MV-4-11 (cell line): ENCODE data around the gene RXRB.

Experiments used
- DNase-seq: peaks from one replicate; lab custom pipeline; 2025; lab: John Stamatoyannopoulos, UW

Gene RXRB

GRCh38 chr6:33211666-33212422 lies 11.4 kb upstream of the RXRB start:
- DNase-seq, result no peak

- no peak for DNase-seq
Measured at GRCh38 chr6:33211136-33211535, 10.7 kb upstream of the RXRB start.

DNA sequence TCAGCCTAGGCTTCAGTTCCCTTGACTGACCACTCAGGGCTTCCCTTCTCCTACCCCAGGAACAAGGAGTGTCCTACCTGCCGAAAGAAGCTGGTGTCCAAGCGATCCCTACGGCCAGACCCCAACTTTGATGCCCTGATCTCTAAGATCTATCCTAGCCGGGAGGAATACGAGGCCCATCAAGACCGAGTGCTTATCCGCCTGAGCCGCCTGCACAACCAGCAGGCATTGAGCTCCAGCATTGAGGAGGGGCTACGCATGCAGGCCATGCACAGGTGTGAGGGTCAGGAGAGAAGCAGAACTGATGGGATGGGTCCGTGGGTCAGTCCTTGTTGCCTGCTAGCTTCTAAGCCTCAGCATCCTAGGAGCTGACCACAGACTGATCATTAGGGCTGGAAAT lies 9.4 kb upstream of the RXRB start:
- DNase-seq, result no peak

DNA sequence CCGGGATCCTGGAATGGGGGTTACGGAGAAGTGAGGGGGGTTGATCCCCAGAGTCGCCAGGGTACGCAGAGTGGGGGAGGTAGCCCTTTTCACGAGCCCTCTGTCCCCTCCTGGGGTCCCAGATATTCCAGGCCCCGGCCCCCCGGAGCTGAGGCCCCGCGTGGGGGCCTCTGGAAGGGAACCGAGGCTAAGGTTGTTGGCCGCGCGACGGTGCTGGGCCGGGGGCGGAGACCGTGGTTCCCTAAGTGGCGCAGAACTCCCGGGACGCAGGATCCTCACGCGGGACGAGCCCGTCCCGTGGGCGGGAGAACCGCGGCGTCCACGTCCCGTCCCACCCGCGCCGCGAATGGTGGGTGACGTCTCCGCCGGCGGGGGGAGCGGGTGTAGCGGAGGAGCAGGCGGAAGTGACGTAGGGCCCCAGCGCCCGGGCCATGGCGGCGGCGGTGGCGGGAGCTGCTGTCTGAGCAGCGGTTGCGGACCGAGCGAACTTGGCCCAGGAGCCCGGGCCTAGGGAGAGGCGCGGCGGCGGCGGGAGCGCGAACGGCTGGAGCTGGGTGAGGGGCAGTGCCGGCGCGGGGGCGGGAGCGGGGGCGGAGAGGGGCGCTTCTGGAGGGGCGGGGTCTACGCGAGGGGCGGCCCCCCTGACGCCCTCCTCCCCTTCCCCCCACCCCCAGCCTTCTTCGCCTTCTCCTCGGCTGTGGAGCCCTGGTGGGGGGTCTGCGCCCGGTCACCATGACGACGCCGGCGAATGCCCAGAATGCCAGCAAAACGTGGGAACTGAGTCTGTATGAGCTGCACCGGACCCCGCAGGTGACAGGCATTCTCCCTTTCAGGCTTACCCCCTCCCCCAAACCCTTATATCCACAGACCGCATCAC lies 7.9 kb upstream of the RXRB start, which contains the start of gene RING1:
TSS of gene RING1 (plus strand) at position 410 of the 877 bp plus-strand sequence. CDS start at position 733, 323 bp downstream.
- peak; percentile 70 for DNase-seq

DNA sequence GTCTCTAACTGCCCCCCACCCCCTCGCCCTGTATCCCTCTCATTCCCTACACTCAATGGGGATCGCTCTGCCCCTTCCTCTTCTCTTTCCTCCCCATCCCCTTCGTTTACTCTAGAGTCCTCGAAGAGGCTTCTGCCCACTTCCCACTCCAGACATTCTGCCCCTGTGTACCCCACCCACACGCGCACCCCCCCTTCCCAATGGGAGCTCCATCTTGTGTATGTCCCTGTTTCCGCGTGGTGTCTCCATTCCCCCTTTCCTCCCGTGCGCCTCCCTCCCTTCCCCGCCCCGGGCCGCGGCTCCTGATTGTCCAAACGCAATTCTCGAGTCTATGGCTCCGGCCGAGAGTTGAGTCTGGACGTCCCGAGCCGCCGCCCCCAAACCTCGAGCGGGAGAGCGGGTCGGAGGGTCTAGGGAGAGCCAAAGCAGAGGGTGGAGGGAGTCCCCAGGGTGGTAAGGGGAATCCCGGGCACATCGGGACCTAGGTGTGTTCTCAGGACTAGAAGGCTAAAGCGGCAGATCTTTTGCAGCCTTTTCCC lies 7.2 kb upstream of the RXRB start:
- no peak for DNase-seq

DNA sequence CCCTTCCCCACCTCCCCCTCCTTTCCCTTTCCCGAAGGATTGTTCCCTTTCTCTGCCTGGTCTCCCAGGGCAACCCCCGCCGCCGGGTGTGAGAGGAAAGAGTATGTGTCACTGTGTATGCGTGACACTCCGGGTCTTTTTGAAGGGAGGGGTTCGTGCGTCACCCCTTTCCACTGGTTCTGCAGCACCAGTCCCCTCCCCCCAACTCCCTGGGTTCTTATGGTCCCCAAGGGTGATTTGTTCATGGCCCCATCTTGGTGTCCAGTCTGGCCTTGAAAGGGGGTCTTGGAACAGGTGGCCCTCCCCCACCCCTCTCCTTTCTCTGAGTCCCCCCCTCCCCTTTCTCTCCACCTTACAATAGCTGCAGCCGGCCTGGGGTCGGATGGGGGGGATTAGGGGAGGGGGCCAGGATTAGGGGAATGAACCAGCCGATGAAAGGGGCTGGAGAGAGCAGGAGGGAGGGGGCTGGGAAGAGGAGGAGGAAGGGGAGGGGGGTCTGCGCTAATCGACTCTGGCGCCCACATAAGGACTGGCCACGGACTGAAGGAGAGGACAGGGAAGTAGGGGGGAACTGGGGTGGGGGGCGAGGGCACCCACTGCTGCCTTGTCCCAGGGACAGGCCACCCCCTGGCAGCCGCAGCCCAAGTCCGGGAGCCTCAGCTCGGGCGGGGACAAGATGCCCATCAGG lies 6.5 kb upstream of the RXRB start:
- no peak for DNase-seq

DNA sequence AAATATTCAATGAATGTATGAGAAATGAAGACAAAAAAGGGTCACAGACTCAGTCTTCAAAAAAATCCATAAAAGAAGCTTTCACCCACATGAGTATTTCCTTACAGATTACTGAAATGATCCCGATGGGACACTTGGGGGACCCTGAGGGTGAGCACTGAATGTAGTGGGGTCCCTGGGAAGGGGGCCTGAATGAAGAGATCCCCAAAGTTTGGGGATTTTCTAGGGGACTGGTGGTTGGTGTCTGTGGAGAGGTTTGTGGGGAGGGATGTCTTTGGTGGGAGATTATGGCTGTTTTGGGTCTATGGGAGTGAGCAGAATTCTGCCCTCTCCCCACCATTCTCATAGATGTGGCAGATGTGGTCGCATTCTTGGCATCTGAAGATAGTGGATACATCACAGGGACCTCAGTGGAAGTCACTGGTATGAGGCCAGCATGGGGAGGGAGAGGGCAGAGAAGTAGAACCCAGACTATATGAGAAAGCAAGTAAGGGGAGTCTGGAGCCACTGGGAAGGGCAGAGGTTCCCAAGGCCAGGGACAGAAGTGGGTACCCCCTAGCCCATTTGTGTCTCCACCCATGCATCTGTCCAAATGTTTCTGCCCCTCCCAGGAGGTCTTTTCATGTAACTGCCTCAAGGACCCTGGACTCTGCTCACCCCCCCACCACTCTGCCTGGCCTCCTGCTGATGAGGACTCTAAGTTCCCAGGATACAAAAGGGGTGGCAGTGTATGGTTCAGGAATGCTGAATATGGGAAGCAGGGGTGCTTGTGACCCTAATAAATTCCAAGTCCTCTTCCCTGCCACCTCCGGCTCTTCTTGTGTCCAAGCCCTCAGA lies 5.8 kb upstream of the RXRB start:
- DNase-seq, result no peak

- peak; percentile 5 for DNase-seq
Measured at GRCh38 chr6:33205191-33206026, 4.9 kb upstream of the RXRB start.

DNA sequence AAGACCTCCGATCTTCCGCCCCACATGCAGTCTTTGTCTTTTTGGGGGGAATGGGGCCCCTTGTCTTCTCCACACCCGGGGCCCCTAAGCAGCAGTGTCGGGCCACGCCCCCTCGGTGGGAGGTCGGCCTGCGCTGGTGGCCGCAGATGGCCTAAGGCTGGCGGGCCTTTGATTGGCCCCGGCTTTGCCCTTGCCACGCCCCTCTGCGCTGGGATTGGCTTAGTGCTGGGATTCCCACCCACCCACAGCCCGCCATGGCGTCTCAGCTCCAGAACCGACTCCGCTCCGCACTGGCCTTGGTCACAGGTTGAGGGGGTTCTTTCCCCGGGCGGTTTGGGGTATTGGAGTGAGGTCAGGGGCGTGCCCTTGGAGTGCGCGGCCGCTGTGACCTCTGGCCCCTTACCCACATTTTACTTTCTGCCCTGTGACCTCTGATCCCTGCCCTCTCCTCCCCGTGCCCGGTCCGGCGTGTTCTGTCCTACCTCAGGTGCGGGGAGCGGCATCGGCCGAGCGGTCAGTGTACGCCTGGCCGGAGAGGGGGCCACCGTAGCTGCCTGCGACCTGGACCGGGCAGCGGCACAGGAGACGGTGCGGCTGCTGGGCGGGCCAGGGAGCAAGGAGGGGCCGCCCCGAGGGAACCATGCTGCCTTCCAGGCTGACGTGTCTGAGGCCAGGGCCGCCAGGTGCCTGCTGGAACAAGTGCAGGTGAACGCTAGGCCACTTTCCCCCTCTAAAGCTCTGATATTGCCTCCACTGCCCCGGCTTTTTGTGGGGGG lies 4.1 kb upstream of the RXRB start, which contains the start of gene HSD17B8:
TSS of gene HSD17B8 (plus strand) at position 241 of the 776 bp plus-strand sequence. CDS start at position 255, 14 bp downstream.
- peak; percentile 90 for DNase-seq

- DNase-seq, result no peak
Measured at GRCh38 chr6:33204165-33204414, 3.6 kb upstream of the RXRB start.

GRCh38 chr6:33203443-33204164 lies 3.1 kb upstream of the RXRB start:
- DNase-seq, result no peak

GRCh38 chr6:33202799-33203198 lies 2.3 kb upstream of the RXRB start:
- no peak for DNase-seq

GRCh38 chr6:33201935-33202334 lies 1.5 kb upstream of the RXRB start:
- no peak for DNase-seq

DNA sequence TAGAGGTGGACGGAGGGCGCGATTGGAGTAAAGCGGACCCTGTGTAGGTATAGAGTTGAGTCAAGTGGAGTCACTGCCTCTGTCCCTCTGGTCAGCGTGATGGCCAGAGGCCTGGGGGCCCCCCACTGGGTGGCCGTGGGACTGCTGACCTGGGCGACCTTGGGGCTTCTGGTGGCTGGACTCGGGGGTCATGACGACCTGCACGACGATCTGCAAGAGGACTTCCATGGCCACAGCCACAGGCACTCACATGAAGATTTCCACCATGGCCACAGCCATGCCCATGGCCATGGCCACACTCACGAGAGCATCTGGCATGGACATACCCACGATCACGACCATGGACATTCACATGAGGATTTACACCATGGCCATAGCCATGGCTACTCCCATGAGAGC lies 681 bp upstream of the RXRB start:
- DNase-seq, result no peak

DNA sequence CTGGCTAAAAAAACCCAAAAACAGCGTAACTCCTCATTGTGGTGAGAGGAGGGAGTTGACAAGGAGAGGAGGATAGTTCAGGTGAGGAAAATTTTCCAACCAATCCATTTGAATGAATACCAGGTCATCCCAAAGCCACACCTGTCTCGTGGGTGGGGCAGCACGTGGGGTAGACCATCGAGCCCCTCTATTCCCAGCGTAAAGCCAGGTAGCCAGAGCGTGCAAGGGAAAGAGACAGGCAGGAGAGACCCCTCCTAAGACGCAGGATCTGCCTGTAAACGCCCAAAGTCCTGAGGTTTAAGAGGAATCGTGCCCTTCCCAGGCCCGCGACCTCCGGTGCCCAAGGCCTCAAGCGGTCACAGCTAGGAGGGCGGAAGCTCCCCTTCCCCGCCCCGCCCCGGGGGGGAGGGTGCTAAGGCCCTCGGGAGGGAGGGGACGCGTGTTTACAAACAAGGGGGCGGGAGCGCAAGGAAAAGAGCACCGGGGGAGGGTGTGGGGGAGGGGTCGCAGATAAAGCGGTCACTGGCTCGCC lies 712 bp downstream of the RXRB start:
- peak; percentile 67 for DNase-seq

DNA sequence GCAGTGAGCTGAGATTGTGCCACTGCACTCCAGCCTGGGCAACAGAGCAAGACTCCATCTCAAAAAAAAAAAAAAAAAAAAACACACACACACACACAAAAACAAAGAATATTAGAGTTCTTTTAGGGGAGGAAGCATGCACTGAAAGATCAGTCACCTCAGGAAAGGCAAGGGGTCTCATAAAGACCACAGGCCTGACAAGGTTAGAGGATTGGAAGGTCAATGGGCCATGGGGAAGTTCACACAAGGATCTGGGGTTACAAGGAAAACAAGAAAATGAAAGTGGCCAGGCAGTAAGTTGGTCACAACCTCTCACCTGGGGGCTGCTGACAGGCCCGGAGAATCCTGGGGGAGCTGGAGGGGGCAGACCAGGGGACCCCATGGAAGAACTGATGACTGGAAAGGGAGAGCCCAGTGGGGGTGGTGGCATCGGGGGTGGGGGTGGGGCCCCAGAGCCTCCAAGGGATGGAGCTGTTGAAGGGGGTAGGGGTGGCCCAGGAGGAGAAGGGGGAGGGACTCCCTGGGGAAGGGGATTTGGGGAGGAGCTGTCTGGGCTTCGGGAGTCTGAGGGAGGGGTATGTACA lies 1.5 kb downstream of the RXRB start:
- no peak for DNase-seq

- DNase-seq, result no peak
Measured at GRCh38 chr6:33198159-33198852, 2.2 kb downstream of the RXRB start.
